Right atrium auricular region (tissue), 2 donors: ENCODE data around the gene CERK. TPM values are rescaled to one million over a fixed set of nuclear protein-coding genes. Genes with fewer than 3 reads are reported as not detected.

ENCODE experiments used
- DNase-seq: peaks from one replicate; pipeline ENCODE4 v3.0.0-alpha.2; 2019; ENCODE audit warnings: low spot score
- H3K27ac ChIP-seq, 2 donors: fragments of 200-600 bp; sonication (generic); 1 replicate in 1 of 2; 2 replicates in 1 of 2; pipeline ENCODE4 v1.5.1; 2016 to 2019
- H3K27me3 ChIP-seq, 2 donors: fragments of 200-600 bp; sonication (generic); one replicate each; pipeline versions ENCODE4 v1.5.1 to v1.6.0; 2017 to 2019
- H3K36me3 ChIP-seq: fragments of 200-600 bp; sonication (generic); one replicate; pipeline ENCODE4 v1.5.1; 2016
- H3K4me1 ChIP-seq, 2 donors: fragments of 200-600 bp; sonication (generic); one replicate each; pipeline versions ENCODE4 v1.5.1 to v1.6.0; 2017 to 2019
- H3K4me3 ChIP-seq, 2 donors: fragments of 200-600 bp; sonication (generic); 1 replicate in 1 of 2; 2 replicates in 1 of 2; pipeline ENCODE4 v1.5.1; 2017 to 2019; ENCODE audit warnings: mild to moderate bottlenecking in 1 of 2, moderate library complexity in 1 of 2
- H3K9me3 ChIP-seq, 2 donors: fragments of 200-600 bp; sonication (generic); one replicate each; pipeline ENCODE4 v1.5.1; 2019
- total RNA-seq, 2 donors: library from RNA; depleted of rRNA; stranded (reverse); fragments of >200 nt; gene quantifications; one replicate each; pipeline ENCODE4 v1.1.0, GENCODE V29; 2016
- TF ChIP-seq, protein P1 (sequence below), 2 donors: fragments of 200-600 bp; sonication (generic); IDR thresholded peaks; one replicate each; pipeline ENCODE4 v1.5.1; 2019; ENCODE audit warnings: antibody characterized with exemption in 2 of 2

CERK gene
- total RNA-seq, 2 donors from 2014 or later = 46.0 to 59.8 TPM

GRCh38 chr22:46749682-46750529, 11.9 kb upstream of the CERK start:
- Histone ChIP-seq H3K9me3 (no peaks in the 10 kb centered on the region), H3K4me3 (no peak overlapping the region), H3K4me1 (peaks cover 0 to 60% of the 10 kb centered on the region in 2 donors), H3K27me3 (no peaks in the 10 kb centered on the region), H3K36me3 (no peaks in the 10 kb centered on the region), H3K27ac (peak overlapping the region; percentile 92 to 95)
- DNase-seq = no peak
- TF ChIP-seq, protein P1, sequence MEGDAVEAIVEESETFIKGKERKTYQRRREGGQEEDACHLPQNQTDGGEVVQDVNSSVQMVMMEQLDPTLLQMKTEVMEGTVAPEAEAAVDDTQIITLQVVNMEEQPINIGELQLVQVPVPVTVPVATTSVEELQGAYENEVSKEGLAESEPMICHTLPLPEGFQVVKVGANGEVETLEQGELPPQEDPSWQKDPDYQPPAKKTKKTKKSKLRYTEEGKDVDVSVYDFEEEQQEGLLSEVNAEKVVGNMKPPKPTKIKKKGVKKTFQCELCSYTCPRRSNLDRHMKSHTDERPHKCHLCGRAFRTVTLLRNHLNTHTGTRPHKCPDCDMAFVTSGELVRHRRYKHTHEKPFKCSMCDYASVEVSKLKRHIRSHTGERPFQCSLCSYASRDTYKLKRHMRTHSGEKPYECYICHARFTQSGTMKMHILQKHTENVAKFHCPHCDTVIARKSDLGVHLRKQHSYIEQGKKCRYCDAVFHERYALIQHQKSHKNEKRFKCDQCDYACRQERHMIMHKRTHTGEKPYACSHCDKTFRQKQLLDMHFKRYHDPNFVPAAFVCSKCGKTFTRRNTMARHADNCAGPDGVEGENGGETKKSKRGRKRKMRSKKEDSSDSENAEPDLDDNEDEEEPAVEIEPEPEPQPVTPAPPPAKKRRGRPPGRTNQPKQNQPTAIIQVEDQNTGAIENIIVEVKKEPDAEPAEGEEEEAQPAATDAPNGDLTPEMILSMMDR (IDR thresholded peaks at IDR 0.05) = no peak

- H3K4me3 ChIP-seq = no peak overlapping the region
- no peaks in the 10 kb centered on the region for H3K36me3 ChIP-seq
- TF ChIP-seq, protein P1 (IDR thresholded peaks at IDR 0.05) = no peak
- H3K4me1 ChIP-seq = peaks cover 0 to 52% of the 10 kb centered on the region in 2 donors
- DNase-seq = no peak
- H3K9me3 ChIP-seq = no peaks in the 10 kb centered on the region
- H3K27ac ChIP-seq = no peak overlapping the region
- no peaks in the 10 kb centered on the region for H3K27me3 ChIP-seq
Observed at GRCh38 chr22:46748908-46749675, 11.0 kb upstream of the CERK start.

DNA sequence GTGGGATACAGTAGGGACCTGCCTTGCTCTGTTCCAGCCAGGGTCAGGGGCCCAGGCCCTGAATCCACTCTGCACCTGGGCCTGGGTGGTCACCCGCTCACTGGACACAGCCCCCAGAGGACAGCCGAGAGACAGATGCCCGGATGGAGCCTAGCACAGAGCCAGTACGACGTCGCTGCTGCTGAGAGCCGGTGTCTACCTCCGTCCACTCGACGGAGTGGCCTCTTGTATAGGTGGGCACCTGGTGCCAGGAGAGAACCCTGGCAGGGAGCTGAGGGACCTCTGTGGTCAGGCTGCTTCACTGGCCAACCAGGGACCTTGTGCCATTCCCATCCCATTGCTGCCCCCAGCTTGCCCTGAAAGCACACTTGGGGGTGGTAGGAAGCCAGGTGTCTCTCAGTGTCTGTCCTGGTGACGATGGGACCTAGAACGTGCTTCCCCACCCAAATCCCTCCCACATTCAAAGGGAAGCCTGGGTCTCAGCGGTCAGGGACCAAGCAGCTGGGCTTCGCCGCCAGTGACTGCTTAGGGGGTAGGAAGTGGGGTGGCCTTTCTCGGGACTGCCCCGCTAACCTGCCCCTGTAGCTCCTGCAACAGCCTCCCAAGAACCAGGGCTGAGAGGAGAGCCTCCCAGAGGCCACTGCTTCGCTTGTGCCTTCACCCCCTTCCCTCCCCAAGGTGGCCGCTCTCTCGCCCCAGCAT, 10.3 kb upstream of the CERK start:
- H3K27ac ChIP-seq = no peak overlapping the region
- H3K4me3 ChIP-seq = no peak overlapping the region
- no peaks in the 10 kb centered on the region for H3K27me3 ChIP-seq
- no peak for DNase-seq
- peaks cover 0 to 44% of the 10 kb centered on the region in 2 donors for H3K4me1 ChIP-seq
- no peaks in the 10 kb centered on the region for H3K36me3 ChIP-seq
- no peaks in the 10 kb centered on the region for H3K9me3 ChIP-seq
- TF ChIP-seq, protein P1 (IDR thresholded peaks at IDR 0.05) = no peak

DNA sequence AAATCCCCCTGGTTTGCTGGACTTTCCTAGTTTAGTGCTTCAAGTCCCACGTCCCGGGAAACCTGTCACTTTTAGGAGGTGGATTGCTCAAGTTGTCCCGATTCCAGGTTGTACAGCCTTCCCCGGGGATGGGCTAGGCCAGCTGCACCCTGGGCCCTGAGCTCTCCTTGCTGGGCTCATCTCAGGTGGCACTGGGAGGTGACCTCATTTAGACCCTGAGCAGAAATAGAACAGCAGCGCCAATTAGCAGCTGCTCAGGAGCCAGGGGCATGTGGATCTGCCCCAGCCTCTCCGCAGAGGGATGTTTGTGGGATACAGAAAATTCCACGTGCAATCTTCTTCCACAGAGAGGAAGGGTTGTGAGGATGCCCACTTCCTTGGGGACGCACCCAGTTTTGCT, 9.6 kb upstream of the CERK start:
- DNase-seq = no peak
- no peak overlapping the region for H3K4me3 ChIP-seq
- H3K36me3 ChIP-seq = no peaks in the 10 kb centered on the region
- no peaks in the 10 kb centered on the region for H3K9me3 ChIP-seq
- no peaks in the 10 kb centered on the region for H3K27me3 ChIP-seq
- H3K27ac ChIP-seq = no peak overlapping the region
- H3K4me1 ChIP-seq = peaks cover 0 to 39% of the 10 kb centered on the region in 2 donors
- TF ChIP-seq, protein P1 (IDR thresholded peaks at IDR 0.05) = no peak

GRCh38 chr22:46746620-46747019, 8.6 kb upstream of the CERK start:
- Histone ChIP-seq H3K4me3 (no peak overlapping the region), H3K9me3 (no peaks in the 10 kb centered on the region), H3K4me1 (peaks cover 0 to 39% of the 10 kb centered on the region in 2 donors), H3K36me3 (no peaks in the 10 kb centered on the region), H3K27ac (no peak overlapping the region), H3K27me3 (no peaks in the 10 kb centered on the region)
- DNase-seq = no peak
- TF ChIP-seq, protein P1 (IDR thresholded peaks at IDR 0.05) = no peak
